Measurements from ENCODE around the gene SLC36A1.

GRCh38 chr5:151493665-151494064, 46.3 kb downstream of the SLC36A1 start:
- TF ChIP-seq, protein P1, sequence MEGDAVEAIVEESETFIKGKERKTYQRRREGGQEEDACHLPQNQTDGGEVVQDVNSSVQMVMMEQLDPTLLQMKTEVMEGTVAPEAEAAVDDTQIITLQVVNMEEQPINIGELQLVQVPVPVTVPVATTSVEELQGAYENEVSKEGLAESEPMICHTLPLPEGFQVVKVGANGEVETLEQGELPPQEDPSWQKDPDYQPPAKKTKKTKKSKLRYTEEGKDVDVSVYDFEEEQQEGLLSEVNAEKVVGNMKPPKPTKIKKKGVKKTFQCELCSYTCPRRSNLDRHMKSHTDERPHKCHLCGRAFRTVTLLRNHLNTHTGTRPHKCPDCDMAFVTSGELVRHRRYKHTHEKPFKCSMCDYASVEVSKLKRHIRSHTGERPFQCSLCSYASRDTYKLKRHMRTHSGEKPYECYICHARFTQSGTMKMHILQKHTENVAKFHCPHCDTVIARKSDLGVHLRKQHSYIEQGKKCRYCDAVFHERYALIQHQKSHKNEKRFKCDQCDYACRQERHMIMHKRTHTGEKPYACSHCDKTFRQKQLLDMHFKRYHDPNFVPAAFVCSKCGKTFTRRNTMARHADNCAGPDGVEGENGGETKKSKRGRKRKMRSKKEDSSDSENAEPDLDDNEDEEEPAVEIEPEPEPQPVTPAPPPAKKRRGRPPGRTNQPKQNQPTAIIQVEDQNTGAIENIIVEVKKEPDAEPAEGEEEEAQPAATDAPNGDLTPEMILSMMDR (IDR thresholded peaks at IDR 0.05; ENCODE audit: borderline replicate concordance, extremely low read depth, low read length, poor library complexity, severe bottlenecking), result no peak
- TF ChIP-seq EZH2 (IDR thresholded peaks at IDR 0.05; ENCODE audit: borderline replicate concordance, low read depth, low read length, severe bottlenecking), result no peak

Measured in DND-41 (cell line).